ENCODE results near the gene LCA5L.

Gene LCA5L

DNA sequence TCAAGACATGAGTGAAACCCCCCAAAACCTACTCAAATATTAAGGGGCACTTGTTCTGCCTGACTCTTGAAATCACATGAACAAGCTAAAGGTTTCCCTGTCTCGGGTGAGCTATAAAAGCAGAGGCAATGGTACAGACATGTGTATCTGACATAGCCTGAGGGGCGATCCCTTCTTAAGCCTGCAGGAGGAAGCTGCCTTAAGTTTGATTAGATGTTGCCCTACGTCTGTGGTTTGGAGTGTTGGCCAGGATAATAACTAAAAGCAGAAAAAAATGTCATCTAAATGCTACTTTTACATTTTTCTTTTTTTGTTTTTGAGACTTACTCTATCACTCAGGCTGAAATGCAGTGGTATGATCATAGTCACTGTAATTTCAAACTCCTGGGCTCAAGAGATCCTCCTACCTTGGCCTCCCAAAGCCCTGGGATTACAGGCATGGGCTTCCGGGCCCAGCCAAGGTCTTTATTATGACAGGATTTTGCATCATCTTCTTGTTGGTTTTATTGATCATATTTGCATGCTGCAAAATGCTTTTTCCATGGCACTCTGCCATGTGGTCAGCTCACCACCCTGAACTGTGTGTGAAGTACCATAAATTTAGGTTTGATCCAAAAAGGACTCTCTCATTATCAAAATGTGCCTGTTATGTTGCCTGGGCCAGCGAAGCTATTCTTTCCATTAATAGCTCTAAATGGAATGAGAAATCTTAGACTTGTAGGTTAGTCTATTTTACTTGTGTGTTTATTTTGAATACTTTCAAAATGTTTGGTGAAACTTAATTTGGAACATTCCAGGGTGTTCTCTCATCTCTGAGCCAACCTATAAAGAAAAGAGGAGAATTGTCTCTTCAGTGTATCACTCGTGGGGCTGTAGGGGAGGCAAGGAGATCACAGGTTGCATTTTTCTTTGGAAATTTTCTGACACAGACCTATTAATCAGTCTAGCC is 81.7 kb downstream of the LCA5L start:
- DNase-seq (ENCODE audit: low read depth) = no peak
- no peak overlapping the region for H3K4me3 ChIP-seq (replicated peaks; ENCODE audit: low read depth, low read length)
- TF ChIP-seq, protein P1, sequence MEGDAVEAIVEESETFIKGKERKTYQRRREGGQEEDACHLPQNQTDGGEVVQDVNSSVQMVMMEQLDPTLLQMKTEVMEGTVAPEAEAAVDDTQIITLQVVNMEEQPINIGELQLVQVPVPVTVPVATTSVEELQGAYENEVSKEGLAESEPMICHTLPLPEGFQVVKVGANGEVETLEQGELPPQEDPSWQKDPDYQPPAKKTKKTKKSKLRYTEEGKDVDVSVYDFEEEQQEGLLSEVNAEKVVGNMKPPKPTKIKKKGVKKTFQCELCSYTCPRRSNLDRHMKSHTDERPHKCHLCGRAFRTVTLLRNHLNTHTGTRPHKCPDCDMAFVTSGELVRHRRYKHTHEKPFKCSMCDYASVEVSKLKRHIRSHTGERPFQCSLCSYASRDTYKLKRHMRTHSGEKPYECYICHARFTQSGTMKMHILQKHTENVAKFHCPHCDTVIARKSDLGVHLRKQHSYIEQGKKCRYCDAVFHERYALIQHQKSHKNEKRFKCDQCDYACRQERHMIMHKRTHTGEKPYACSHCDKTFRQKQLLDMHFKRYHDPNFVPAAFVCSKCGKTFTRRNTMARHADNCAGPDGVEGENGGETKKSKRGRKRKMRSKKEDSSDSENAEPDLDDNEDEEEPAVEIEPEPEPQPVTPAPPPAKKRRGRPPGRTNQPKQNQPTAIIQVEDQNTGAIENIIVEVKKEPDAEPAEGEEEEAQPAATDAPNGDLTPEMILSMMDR (IDR thresholded peaks at IDR 0.05; ENCODE audit: low read length, missing control alignments) = no peak

DNA sequence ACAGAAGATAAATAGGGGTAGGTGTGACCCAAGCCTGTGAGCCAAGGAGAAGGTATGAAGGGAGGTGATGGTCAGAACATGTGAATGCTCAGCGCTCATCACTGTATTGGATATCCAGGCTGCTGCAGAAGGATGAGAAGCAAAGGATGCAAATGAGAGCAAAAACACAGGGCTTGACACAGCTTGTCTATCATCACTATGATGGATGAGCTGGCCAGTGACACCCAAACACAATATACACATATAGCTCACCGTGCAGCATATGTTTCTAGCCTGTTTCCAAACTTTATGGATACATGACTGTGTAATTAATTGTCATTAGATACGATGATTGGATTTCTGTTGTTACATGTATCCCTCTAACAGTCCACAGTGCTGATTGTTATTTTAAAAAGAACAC is 82.8 kb downstream of the LCA5L start:
- no peak overlapping the region for H3K4me3 ChIP-seq (replicated peaks; ENCODE audit: low read depth, low read length)
- DNase-seq (ENCODE audit: low read depth) = no peak
- TF ChIP-seq, protein P1 (IDR thresholded peaks at IDR 0.05; ENCODE audit: low read length, missing control alignments) = no peak

DNA sequence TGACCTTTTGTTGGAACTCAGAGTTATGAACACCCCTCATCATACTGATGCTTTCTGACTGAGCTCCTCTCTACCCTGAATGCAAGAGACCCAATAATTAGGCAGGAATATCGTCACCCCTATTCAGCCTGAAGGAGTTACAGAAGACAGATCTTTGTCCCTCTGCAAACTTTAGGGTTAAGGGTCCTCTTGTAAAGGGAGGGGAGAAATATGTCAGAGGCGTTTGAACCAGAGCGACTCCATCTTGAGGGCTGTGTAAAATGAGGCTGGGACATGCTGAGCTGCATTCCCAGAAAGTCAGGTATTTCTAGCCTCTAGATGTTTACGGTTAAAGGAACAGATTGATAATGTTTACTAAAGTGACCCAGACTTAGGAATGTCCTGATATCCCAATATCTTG is 86.2 kb downstream of the LCA5L start:
- TF ChIP-seq, protein P1 (IDR thresholded peaks at IDR 0.05; ENCODE audit: low read length, missing control alignments) = no peak
- H3K4me3 ChIP-seq (replicated peaks; ENCODE audit: low read depth, low read length) = no peak overlapping the region
- no peak for DNase-seq (ENCODE audit: low read depth)

Measured in fibroblast of pulmonary artery (primary cell).